Fibroblast of pulmonary artery (primary cell): ENCODE results near the gene FUBP3.

Experiments
- DNase-seq: peaks from one replicate; pipeline ENCODE4 v3.0.0-alpha.2; 2010; ENCODE audit warnings: low read depth
- H3K4me3 ChIP-seq: replicated peaks from 2 replicates; pipeline ENCODE4 v1.5.1; 2011; ENCODE audit warnings: low read depth, mild to moderate bottlenecking, control low read depth, low read length, moderate library complexity
- CTCF ChIP-seq: IDR thresholded peaks from 2 replicates; pipeline ENCODE4 v1.5.1; 2011; ENCODE audit warnings: mild to moderate bottlenecking, control low read depth, low read length, inconsistent platforms; ENCODE audit errors: missing control alignments

The FUBP3 gene

GRCh38 chr9:130604295-130604694 lies 24.9 kb downstream of the FUBP3 start:
- no peak for TF ChIP-seq CTCF
- DNase-seq = no peak
- no peak overlapping the region for H3K4me3 ChIP-seq

GRCh38 chr9:130606887-130607600 lies 27.7 kb downstream of the FUBP3 start:
- DNase-seq = peak; percentile 28
- no peak for TF ChIP-seq CTCF

GRCh38 chr9:130607640-130608420 lies 28.5 kb downstream of the FUBP3 start:
- peak; percentile 40 for DNase-seq
- TF ChIP-seq CTCF = no peak
- H3K4me3 ChIP-seq = no peak overlapping the region

More at GRCh38 chr9:130606887-130607600, 27.7 kb downstream of the FUBP3 start:
- no peak overlapping the region for H3K4me3 ChIP-seq

GRCh38 chr9:130608554-130609134 lies 29.3 kb downstream of the FUBP3 start:
- TF ChIP-seq CTCF = no peak
- DNase-seq = no peak

GRCh38 chr9:130609163-130609562 lies 29.8 kb downstream of the FUBP3 start:
- H3K4me3 ChIP-seq = no peak overlapping the region
- no peak for TF ChIP-seq CTCF
- DNase-seq = no peak

More at GRCh38 chr9:130608554-130609134, 29.3 kb downstream of the FUBP3 start:
- no peak overlapping the region for H3K4me3 ChIP-seq

- DNase-seq = no peak
- no peak overlapping the region for H3K4me3 ChIP-seq
- TF ChIP-seq CTCF = no peak
These were observed 31.7 kb downstream of the FUBP3 start for GRCh38 chr9:130610862-130611707.
